ENCODE results near the gene MRPL37. TPM values are rescaled to one million over a fixed set of nuclear protein-coding genes. Genes with fewer than 3 reads are reported as not detected.
"Not testable (repeated sequence)": the region's sequence is repeated elsewhere in the genome, so short reads cannot be mapped to it uniquely, and the experiment has no call there.

Gene MRPL37
- total and polyA plus RNA-seq, 2 donors, result 29.5 to 62.0 TPM

GRCh38 chr1:54227891-54228310 is 27.9 kb downstream of the MRPL37 start:
- H3K9me3 ChIP-seq (ENCODE audit: control insufficient read depth in 2 of 2, insufficient read depth in 1 of 2, low read length in 1 of 2), result no peaks in the 10 kb centered on the region
- peaks cover 0 to 4% of the 10 kb centered on the region in 2 donors for H3K4me1 ChIP-seq (ENCODE audit: control insufficient read depth in 2 of 2, insufficient read depth in 2 of 2, low read length in 2 of 2)
- DNase-seq (ENCODE audit: low read depth in 6 of 9, low spot score in 9 of 9), result no peak
- peaks cover 60 to 61% of the 10 kb centered on the region in 2 donors for H3K36me3 ChIP-seq (ENCODE audit: control insufficient read depth in 2 of 2, insufficient read depth in 2 of 2, low read length in 1 of 2)
- no peak overlapping the region for H3K4me3 ChIP-seq (ENCODE audit: low read length in 2 of 2)
- H3K27ac ChIP-seq (ENCODE audit: low read depth in 1 of 2, low read length in 1 of 2), result no peak overlapping the region
- WGBS, result 93% methylated on average over 17 of the region's 17 CpGs
- H3K27me3 ChIP-seq (ENCODE audit: control insufficient read depth in 2 of 2, insufficient read depth in 1 of 2, low read length in 1 of 2), result no peaks in the 10 kb centered on the region

GRCh38 chr1:54228638-54229079 is 28.7 kb downstream of the MRPL37 start:
- 96% methylated on average over 13 of the region's 13 CpGs for WGBS

GRCh38 chr1:54229281-54229891 is 29.4 kb downstream of the MRPL37 start:
- Histone ChIP-seq H3K27me3 (ENCODE audit: control insufficient read depth in 2 of 2, insufficient read depth in 1 of 2, low read length in 1 of 2) (no peaks in the 10 kb centered on the region), H3K4me1 (ENCODE audit: control insufficient read depth in 2 of 2, insufficient read depth in 2 of 2, low read length in 2 of 2) (peaks cover 0 to 4% of the 10 kb centered on the region in 2 donors), H3K4me3 (ENCODE audit: low read length in 2 of 2) (no peak overlapping the region), H3K36me3 (ENCODE audit: control insufficient read depth in 2 of 2, insufficient read depth in 2 of 2, low read length in 1 of 2) (peaks cover 58 to 62% of the 10 kb centered on the region in 2 donors), H3K9me3 (ENCODE audit: control insufficient read depth in 2 of 2, insufficient read depth in 1 of 2, low read length in 1 of 2) (no peaks in the 10 kb centered on the region), H3K27ac (ENCODE audit: low read depth in 1 of 2, low read length in 1 of 2) (no peak overlapping the region)
- no peak for DNase-seq (ENCODE audit: low read depth in 6 of 9, low spot score in 9 of 9)
- WGBS, result 76% methylated on average over 11 of the region's 11 CpGs

More at GRCh38 chr1:54228638-54229079, 28.7 kb downstream of the MRPL37 start:
- peaks cover 0 to 4% of the 10 kb centered on the region in 2 donors for H3K4me1 ChIP-seq (ENCODE audit: control insufficient read depth in 2 of 2, insufficient read depth in 2 of 2, low read length in 2 of 2)
- H3K9me3 ChIP-seq (ENCODE audit: control insufficient read depth in 2 of 2, insufficient read depth in 1 of 2, low read length in 1 of 2), result no peaks in the 10 kb centered on the region
- no peak overlapping the region for H3K27ac ChIP-seq (ENCODE audit: low read depth in 1 of 2, low read length in 1 of 2)
- H3K27me3 ChIP-seq (ENCODE audit: control insufficient read depth in 2 of 2, insufficient read depth in 1 of 2, low read length in 1 of 2), result no peaks in the 10 kb centered on the region
- DNase-seq (ENCODE audit: low read depth in 6 of 9, low spot score in 9 of 9), result no peak
- peaks cover 60 to 61% of the 10 kb centered on the region in 2 donors for H3K36me3 ChIP-seq (ENCODE audit: control insufficient read depth in 2 of 2, insufficient read depth in 2 of 2, low read length in 1 of 2)
- no peak overlapping the region for H3K4me3 ChIP-seq (ENCODE audit: low read length in 2 of 2)

GRCh38 chr1:54230507-54231339 is 30.8 kb downstream of the MRPL37 start:
- H3K36me3 ChIP-seq (ENCODE audit: control insufficient read depth in 2 of 2, insufficient read depth in 2 of 2, low read length in 1 of 2), result peaks cover 50 to 60% of the 10 kb centered on the region in 2 donors
- 88% methylated on average over 15 of the region's 15 CpGs for WGBS
- H3K4me3 ChIP-seq (ENCODE audit: low read length in 2 of 2), result no peak overlapping the region
- peaks cover 0 to 4% of the 10 kb centered on the region in 2 donors for H3K4me1 ChIP-seq (ENCODE audit: control insufficient read depth in 2 of 2, insufficient read depth in 2 of 2, low read length in 2 of 2)
- DNase-seq (ENCODE audit: low read depth in 6 of 9, low spot score in 9 of 9), result no peak
- no peaks in the 10 kb centered on the region for H3K27me3 ChIP-seq (ENCODE audit: control insufficient read depth in 2 of 2, insufficient read depth in 1 of 2, low read length in 1 of 2)
- H3K9me3 ChIP-seq (ENCODE audit: control insufficient read depth in 2 of 2, insufficient read depth in 1 of 2, low read length in 1 of 2), result no peaks in the 10 kb centered on the region
- no peak overlapping the region for H3K27ac ChIP-seq (ENCODE audit: low read depth in 1 of 2, low read length in 1 of 2)

GRCh38 chr1:54233196-54233595 is 33.2 kb downstream of the MRPL37 start:
- not testable (repeated sequence) for H3K9me3 ChIP-seq (ENCODE audit: control insufficient read depth in 2 of 2, insufficient read depth in 1 of 2, low read length in 1 of 2); DNase-seq (ENCODE audit: low read depth in 6 of 9, low spot score in 9 of 9); H3K4me1 ChIP-seq (ENCODE audit: control insufficient read depth in 2 of 2, insufficient read depth in 2 of 2, low read length in 2 of 2); H3K4me3 ChIP-seq (ENCODE audit: low read length in 2 of 2); H3K27me3 ChIP-seq (ENCODE audit: control insufficient read depth in 2 of 2, insufficient read depth in 1 of 2, low read length in 1 of 2); H3K27ac ChIP-seq (ENCODE audit: low read depth in 1 of 2, low read length in 1 of 2)
- 97% methylated on average over 31 of the region's 33 CpGs for WGBS
- peaks cover 50 to 64% of the 10 kb centered on the region in 2 donors for H3K36me3 ChIP-seq (ENCODE audit: control insufficient read depth in 2 of 2, insufficient read depth in 2 of 2, low read length in 1 of 2)

- H3K9me3 ChIP-seq (ENCODE audit: control insufficient read depth in 2 of 2, insufficient read depth in 1 of 2, low read length in 1 of 2), result no peaks in the 10 kb centered on the region
- no peaks in the 10 kb centered on the region for H3K4me1 ChIP-seq (ENCODE audit: control insufficient read depth in 2 of 2, insufficient read depth in 2 of 2, low read length in 2 of 2)
- 85% methylated on average over 2 of the region's 2 CpGs for WGBS
- H3K27ac ChIP-seq (ENCODE audit: low read depth in 1 of 2, low read length in 1 of 2), result no peak overlapping the region
- H3K27me3 ChIP-seq (ENCODE audit: control insufficient read depth in 2 of 2, insufficient read depth in 1 of 2, low read length in 1 of 2), result no peaks in the 10 kb centered on the region
- no peak overlapping the region for H3K4me3 ChIP-seq (ENCODE audit: low read length in 2 of 2)
- no peak for DNase-seq (ENCODE audit: low read depth in 6 of 9, low spot score in 9 of 9)
- peaks cover 50 to 64% of the 10 kb centered on the region in 2 donors for H3K36me3 ChIP-seq (ENCODE audit: control insufficient read depth in 2 of 2, insufficient read depth in 2 of 2, low read length in 1 of 2)
Measured at GRCh38 chr1:54234284-54234683, 34.3 kb downstream of the MRPL37 start.

- Histone ChIP-seq H3K36me3 (ENCODE audit: control insufficient read depth in 2 of 2, insufficient read depth in 2 of 2, low read length in 1 of 2) (peaks cover 59 to 73% of the 10 kb centered on the region in 2 donors), H3K4me1 (ENCODE audit: control insufficient read depth in 2 of 2, insufficient read depth in 2 of 2, low read length in 2 of 2) (no peaks in the 10 kb centered on the region), H3K27me3 (ENCODE audit: control insufficient read depth in 2 of 2, insufficient read depth in 1 of 2, low read length in 1 of 2) (no peaks in the 10 kb centered on the region), H3K9me3 (ENCODE audit: control insufficient read depth in 2 of 2, insufficient read depth in 1 of 2, low read length in 1 of 2) (no peaks in the 10 kb centered on the region), H3K4me3 (ENCODE audit: low read length in 2 of 2) (no peak overlapping the region), H3K27ac (ENCODE audit: low read depth in 1 of 2, low read length in 1 of 2) (no peak overlapping the region)
- DNase-seq (ENCODE audit: low read depth in 6 of 9, low spot score in 9 of 9), result no peak
- WGBS, result 92% methylated on average over 10 of the region's 10 CpGs
Measured at GRCh38 chr1:54237586-54237985, 37.6 kb downstream of the MRPL37 start.

GRCh38 chr1:54238353-54239034 is 38.5 kb downstream of the MRPL37 start:
- WGBS, result 95% methylated on average over 12 of the region's 12 CpGs
- peaks cover 67 to 82% of the 10 kb centered on the region in 2 donors for H3K36me3 ChIP-seq (ENCODE audit: control insufficient read depth in 2 of 2, insufficient read depth in 2 of 2, low read length in 1 of 2)
- no peaks in the 10 kb centered on the region for H3K9me3 ChIP-seq (ENCODE audit: control insufficient read depth in 2 of 2, insufficient read depth in 1 of 2, low read length in 1 of 2)
- no peaks in the 10 kb centered on the region for H3K27me3 ChIP-seq (ENCODE audit: control insufficient read depth in 2 of 2, insufficient read depth in 1 of 2, low read length in 1 of 2)
- no peak for DNase-seq (ENCODE audit: low read depth in 6 of 9, low spot score in 9 of 9)
- no peak overlapping the region for H3K27ac ChIP-seq (ENCODE audit: low read depth in 1 of 2, low read length in 1 of 2)
- no peak overlapping the region for H3K4me3 ChIP-seq (ENCODE audit: low read length in 2 of 2)
- no peaks in the 10 kb centered on the region for H3K4me1 ChIP-seq (ENCODE audit: control insufficient read depth in 2 of 2, insufficient read depth in 2 of 2, low read length in 2 of 2)

- peaks cover 69 to 87% of the 10 kb centered on the region in 2 donors for H3K36me3 ChIP-seq (ENCODE audit: control insufficient read depth in 2 of 2, insufficient read depth in 2 of 2, low read length in 1 of 2)
- no peak overlapping the region for H3K4me3 ChIP-seq (ENCODE audit: low read length in 2 of 2)
- DNase-seq (ENCODE audit: low read depth in 6 of 9, low spot score in 9 of 9), result no peak
- H3K27ac ChIP-seq (ENCODE audit: low read depth in 1 of 2, low read length in 1 of 2), result no peak overlapping the region
- H3K27me3 ChIP-seq (ENCODE audit: control insufficient read depth in 2 of 2, insufficient read depth in 1 of 2, low read length in 1 of 2), result no peaks in the 10 kb centered on the region
- no peaks in the 10 kb centered on the region for H3K9me3 ChIP-seq (ENCODE audit: control insufficient read depth in 2 of 2, insufficient read depth in 1 of 2, low read length in 1 of 2)
- no peaks in the 10 kb centered on the region for H3K4me1 ChIP-seq (ENCODE audit: control insufficient read depth in 2 of 2, insufficient read depth in 2 of 2, low read length in 2 of 2)
- 98% methylated on average over 5 of the region's 5 CpGs for WGBS
Measured at GRCh38 chr1:54239035-54239383, 39.0 kb downstream of the MRPL37 start.
